ENCODE measurements around the gene CNOT11.

CNOT11 gene

GRCh38 chr2:101267671-101268656 lies 15.3 kb downstream of the CNOT11 start:
- Histone ChIP-seq H3F3A (ENCODE audit: control insufficient read depth, insufficient read depth) (peaks cover 20% of the 10 kb centered on the region), H3K9me2 (replicated peaks; ENCODE audit: control insufficient read depth, low read length) (no peaks in the 10 kb centered on the region), H3K27ac (ENCODE audit: low read depth, low read length) (no peak overlapping the region), H3K9me3 (ENCODE audit: control insufficient read depth, insufficient read depth, low read length) (no peaks in the 10 kb centered on the region), H3K4me1 (ENCODE audit: control insufficient read depth, low read length) (no peaks in the 10 kb centered on the region), H3K79me2 (ENCODE audit: control insufficient read depth, low read length) (no peaks in the 10 kb centered on the region; the same call in 1 of the 2 replicates), H3K36me3 (ENCODE audit: control insufficient read depth, low read length) (peaks cover 85% of the 10 kb centered on the region), H4K20me1 (ENCODE audit: control insufficient read depth, insufficient read depth, low read depth, low read length) (no peaks in the 10 kb centered on the region), H3K4me2 (ENCODE audit: low read length) (no peak overlapping the region), H3K27me3 (ENCODE audit: control insufficient read depth, low read length) (no peaks in the 10 kb centered on the region), H3K4me3 (ENCODE audit: low read length) (no peak overlapping the region)
- TF ChIP-seq CTCF (IDR thresholded peaks at IDR 0.05; ENCODE audit: low read depth, low read length, poor library complexity, severe bottlenecking) (no peak), EZH2phosphoT487 (IDR thresholded peaks at IDR 0.05; ENCODE audit: borderline replicate concordance, low read length) (no peak)

- no peak overlapping the region for H3K4me2 ChIP-seq (ENCODE audit: low read length)
- no peaks in the 10 kb centered on the region for H3K27me3 ChIP-seq (ENCODE audit: control insufficient read depth, low read length)
- no peak overlapping the region for H3K27ac ChIP-seq (ENCODE audit: low read depth, low read length)
- H3K4me3 ChIP-seq (ENCODE audit: low read length): no peak overlapping the region
- H4K20me1 ChIP-seq (ENCODE audit: control insufficient read depth, insufficient read depth, low read depth, low read length): no peaks in the 10 kb centered on the region
- no peaks in the 10 kb centered on the region for H3K79me2 ChIP-seq (ENCODE audit: control insufficient read depth, low read length)
- H3K9me3 ChIP-seq (ENCODE audit: control insufficient read depth, insufficient read depth, low read length): no peaks in the 10 kb centered on the region
- no peaks in the 10 kb centered on the region for H3K9me2 ChIP-seq (replicated peaks; ENCODE audit: control insufficient read depth, low read length)
- H3K36me3 ChIP-seq (ENCODE audit: control insufficient read depth, low read length): peaks cover 70% of the 10 kb centered on the region
- peaks cover 15% of the 10 kb centered on the region; the same call in 1 of the 2 replicates for H3F3A ChIP-seq (ENCODE audit: control insufficient read depth, insufficient read depth)
- TF ChIP-seq EZH2phosphoT487 (IDR thresholded peaks at IDR 0.05; ENCODE audit: borderline replicate concordance, low read length) (no peak), CTCF (IDR thresholded peaks at IDR 0.05; ENCODE audit: low read depth, low read length, poor library complexity, severe bottlenecking) (no peak)
- H3K4me1 ChIP-seq (ENCODE audit: control insufficient read depth, low read length): no peaks in the 10 kb centered on the region
Observed at GRCh38 chr2:101270700-101271259, 18.1 kb downstream of the CNOT11 start.

- Histone ChIP-seq H3F3A (ENCODE audit: control insufficient read depth, insufficient read depth) (peaks cover 15% of the 10 kb centered on the region; the same call in 1 of the 2 replicates), H3K9me3 (ENCODE audit: control insufficient read depth, insufficient read depth, low read length) (no peaks in the 10 kb centered on the region), H3K9me2 (replicated peaks; ENCODE audit: control insufficient read depth, low read length) (no peaks in the 10 kb centered on the region), H3K36me3 (ENCODE audit: control insufficient read depth, low read length) (peaks cover 57% of the 10 kb centered on the region), H3K4me1 (ENCODE audit: control insufficient read depth, low read length) (no peaks in the 10 kb centered on the region), H3K4me3 (ENCODE audit: low read length) (no peak overlapping the region), H3K27ac (ENCODE audit: low read depth, low read length) (no peak overlapping the region), H3K4me2 (ENCODE audit: low read length) (no peak overlapping the region), H3K27me3 (ENCODE audit: control insufficient read depth, low read length) (no peaks in the 10 kb centered on the region), H3K79me2 (ENCODE audit: control insufficient read depth, low read length) (no peaks in the 10 kb centered on the region), H4K20me1 (ENCODE audit: control insufficient read depth, insufficient read depth, low read depth, low read length) (no peaks in the 10 kb centered on the region)
- TF ChIP-seq CTCF (IDR thresholded peaks at IDR 0.05; ENCODE audit: low read depth, low read length, poor library complexity, severe bottlenecking) (no peak), EZH2phosphoT487 (IDR thresholded peaks at IDR 0.05; ENCODE audit: borderline replicate concordance, low read length) (no peak)
Observed at GRCh38 chr2:101272045-101272784, 19.5 kb downstream of the CNOT11 start.
